IMR-90 (cell line): ENCODE measurements around the gene MGAT5B.

Experiments
- BHLHE40 ChIP-seq: fragments of 150-350 bp; IDR thresholded peaks from 2 replicates; pipeline ENCODE4 v1.6.1; 2016; ENCODE audit warnings: mild to moderate bottlenecking, low read depth, low read length
- CTCF ChIP-seq: conservative IDR thresholded peaks from 2 replicates; pipeline ENCODE4 v1.5.1; 2012; ENCODE audit warnings: mild to moderate bottlenecking, low read depth, low read length, improper control_type of control experiment
- MAFK ChIP-seq: IDR thresholded peaks from 2 replicates; pipeline ENCODE4 v1.6.1; 2012; ENCODE audit warnings: low read depth, low read length, improper control_type of control experiment
- MAZ ChIP-seq: IDR thresholded peaks from 2 replicates; pipeline ENCODE4 v1.6.1; 2012; ENCODE audit warnings: low read depth, mild to moderate bottlenecking, low read length, improper control_type of control experiment, moderate library complexity, borderline replicate concordance
- POLR2A ChIP-seq: IDR thresholded peaks from 2 replicates; pipeline ENCODE4 v1.6.1; 2012; ENCODE audit warnings: mild to moderate bottlenecking, low read depth, low read length
- SMC3 ChIP-seq: fragments of 150-350 bp; IDR thresholded peaks from 2 replicates; pipeline ENCODE4 v1.6.1; 2016; ENCODE audit warnings: low read depth, mild to moderate bottlenecking, antibody characterized with exemption, low read length, moderate library complexity
- TF ChIP-seq, protein P1 (sequence below): fragments of 150-350 bp; IDR thresholded peaks from 2 replicates; pipeline ENCODE4 v1.6.1; 2017; ENCODE audit warnings: mild to moderate bottlenecking, antibody characterized with exemption, low read length, low read depth

- TF ChIP-seq, protein P1, sequence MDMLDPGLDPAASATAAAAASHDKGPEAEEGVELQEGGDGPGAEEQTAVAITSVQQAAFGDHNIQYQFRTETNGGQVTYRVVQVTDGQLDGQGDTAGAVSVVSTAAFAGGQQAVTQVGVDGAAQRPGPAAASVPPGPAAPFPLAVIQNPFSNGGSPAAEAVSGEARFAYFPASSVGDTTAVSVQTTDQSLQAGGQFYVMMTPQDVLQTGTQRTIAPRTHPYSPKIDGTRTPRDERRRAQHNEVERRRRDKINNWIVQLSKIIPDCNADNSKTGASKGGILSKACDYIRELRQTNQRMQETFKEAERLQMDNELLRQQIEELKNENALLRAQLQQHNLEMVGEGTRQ = no peak
- TF ChIP-seq MAZ (no peak), POLR2A (no peak), CTCF (no peak), MAFK (no peak), BHLHE40 (no peak), SMC3 (no peak)
Measured at GRCh38 chr17:76968707-76969597, 100.7 kb downstream of the MGAT5B start.
